NCI-H1436 (cell line): ENCODE measurements around the gene DTD1.

Experiments
- DNase-seq: peaks from one replicate; lab custom pipeline; 2025; lab: John Stamatoyannopoulos, UW

The DTD1 gene

DNA sequence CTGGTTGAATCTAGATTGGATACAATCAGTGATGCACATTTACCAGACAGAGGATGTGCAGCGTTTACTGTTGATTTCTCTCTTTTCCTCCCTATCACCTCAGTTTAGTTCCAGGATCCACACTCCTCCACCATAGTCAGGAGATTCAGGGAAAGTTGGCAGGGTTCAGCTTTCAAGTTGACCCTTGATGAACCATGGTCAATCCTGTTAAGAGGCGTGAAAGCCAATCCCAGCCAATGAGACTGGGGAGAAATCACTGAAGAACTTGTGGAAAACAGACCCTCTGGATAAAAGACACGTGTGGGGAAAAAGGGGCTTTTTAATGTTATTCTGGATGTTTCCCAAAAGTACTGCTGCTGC, 206.6 kb downstream of the DTD1 start:
- no peak for DNase-seq

DNA sequence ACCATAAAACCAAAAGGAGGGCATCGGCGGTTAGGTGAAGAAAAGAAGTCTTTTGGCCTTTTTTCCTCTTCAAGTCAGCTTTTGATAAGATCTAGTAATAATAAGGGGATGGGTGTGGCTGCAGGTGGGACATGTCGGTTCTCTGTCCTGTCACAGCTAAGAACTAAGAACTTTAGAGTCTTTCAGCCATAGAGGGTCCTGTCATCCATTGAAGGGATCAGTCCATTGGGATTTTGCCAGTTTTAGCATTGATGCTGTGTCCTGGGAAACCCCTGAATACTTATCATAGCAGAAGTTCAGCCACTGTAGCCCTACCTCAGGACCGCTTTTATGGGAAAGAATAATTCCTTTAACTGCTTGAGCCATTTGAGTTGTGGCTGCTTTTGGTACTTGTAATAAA, 207.5 kb downstream of the DTD1 start:
- no peak for DNase-seq

- DNase-seq, result no peak
Observed at GRCh38 chr20:18796282-18796833, 208.5 kb downstream of the DTD1 start.

DNA sequence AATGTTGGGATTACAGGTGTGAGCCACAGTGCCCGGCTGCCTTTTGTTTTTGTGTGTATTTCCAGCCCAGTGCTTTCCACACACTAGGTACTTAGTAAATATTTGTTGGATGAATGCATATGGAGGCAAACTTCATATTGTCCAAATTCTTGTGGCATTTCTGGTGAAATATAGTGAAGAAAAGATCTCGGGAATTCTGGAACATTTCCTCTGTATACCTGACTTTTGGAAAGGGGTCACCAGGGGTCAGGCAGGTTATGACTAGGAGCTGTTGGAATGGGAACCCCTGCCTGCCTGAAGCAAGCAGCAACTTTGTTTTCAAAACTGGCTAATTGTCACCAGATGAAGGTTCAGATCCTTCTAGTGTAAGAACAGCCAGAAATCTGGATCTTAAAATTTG, 213.7 kb downstream of the DTD1 start:
- DNase-seq, result no peak

DNA sequence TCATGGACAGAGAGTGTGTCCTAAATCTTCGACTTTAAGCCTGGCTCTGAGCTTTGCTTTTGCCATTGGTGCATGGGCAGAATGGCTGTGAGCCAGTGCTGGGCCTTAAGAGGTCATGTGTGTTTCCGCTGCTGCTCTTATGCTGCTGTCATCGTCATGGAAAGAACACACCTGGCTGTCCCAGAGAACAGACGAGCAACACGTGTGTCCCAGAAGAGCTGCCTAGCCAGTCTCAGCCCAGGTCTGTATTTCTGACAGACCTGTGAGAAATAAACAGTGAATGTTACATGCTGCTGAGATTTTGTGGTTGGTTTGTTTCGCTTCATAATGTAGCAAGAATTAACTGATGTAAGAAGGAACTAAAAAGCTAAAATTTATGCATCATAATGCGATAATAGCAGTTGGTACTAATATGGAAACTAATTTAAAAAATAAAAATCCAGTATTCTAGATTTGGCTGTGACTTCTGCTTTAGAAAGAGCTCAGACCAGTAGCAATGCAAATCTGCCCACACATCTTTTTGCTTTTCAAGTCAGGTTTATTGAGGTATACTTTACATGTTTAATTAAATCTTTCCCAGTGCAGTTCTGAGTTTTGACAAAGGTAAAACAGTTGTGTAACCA, 214.3 kb downstream of the DTD1 start:
- no peak for DNase-seq

- DNase-seq, result no peak
Observed at GRCh38 chr20:18805881-18806280, 218.0 kb downstream of the DTD1 start.

DNA sequence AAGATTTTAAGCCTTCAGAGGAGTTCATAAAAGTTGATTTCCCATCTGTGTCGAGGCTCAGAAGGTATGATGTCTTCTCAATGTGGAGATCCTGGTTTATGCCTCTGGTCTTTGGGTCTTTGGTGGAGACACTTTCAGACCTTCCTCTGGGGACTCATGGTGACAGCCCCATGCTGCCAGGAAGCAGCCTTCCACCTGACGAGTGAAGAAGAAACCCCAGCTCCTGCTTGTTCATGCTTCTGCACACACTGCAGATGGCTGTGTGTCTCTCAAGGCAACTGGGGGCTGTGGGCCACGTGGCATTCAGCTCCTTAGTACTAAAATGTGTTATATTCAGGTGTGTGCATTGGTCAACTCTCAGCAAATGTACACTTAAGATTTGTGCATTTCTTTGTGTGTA, 220.9 kb downstream of the DTD1 start:
- DNase-seq, result no peak

DNA sequence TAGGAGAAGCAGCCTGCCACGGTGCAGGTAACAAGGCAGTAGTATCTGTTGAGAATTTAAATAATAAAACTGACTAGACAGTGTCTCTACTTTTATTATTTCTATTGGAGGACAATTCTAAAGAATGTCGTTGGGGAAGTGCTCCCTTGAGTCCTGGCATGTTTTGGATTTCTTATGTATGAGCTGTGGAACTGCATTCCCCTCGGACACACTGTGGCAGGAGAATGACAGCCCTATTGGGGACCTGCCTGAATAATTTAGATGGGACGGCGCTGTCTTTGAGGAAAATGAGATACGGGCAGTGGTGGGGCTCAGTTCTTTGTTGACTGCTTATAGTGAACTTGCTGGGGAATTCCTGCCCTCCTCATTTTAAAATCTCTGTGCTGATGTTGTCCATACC, 223.3 kb downstream of the DTD1 start:
- DNase-seq, result no peak

DNA sequence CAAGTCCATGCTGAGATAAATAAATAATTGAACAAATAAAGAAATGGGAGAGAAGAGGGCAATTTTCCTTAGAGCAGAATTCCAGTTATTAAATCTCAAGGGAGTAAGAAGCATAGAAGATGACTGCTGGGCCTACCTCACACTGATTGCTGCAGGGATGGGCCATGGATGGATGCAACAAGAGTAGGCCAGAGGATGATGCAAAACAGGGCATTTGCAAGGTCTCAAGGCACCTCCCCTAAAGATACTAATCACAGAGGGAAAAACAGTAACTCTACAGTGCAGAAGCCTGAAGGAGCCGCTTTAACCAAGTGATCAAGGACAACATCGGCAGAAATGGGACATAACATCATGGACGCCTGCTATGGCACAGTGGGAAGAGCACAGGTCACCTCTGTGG, 224.1 kb downstream of the DTD1 start:
- DNase-seq, result no peak

- no peak for DNase-seq
Observed at GRCh38 chr20:18813483-18813882, 225.6 kb downstream of the DTD1 start, which contains the start of gene SCP2D1. Gene SCP2D1, plus strand, starts transcription at chr20:18813783. Its CDS starts 33 bp downstream, at chr20:18813816.

DNA sequence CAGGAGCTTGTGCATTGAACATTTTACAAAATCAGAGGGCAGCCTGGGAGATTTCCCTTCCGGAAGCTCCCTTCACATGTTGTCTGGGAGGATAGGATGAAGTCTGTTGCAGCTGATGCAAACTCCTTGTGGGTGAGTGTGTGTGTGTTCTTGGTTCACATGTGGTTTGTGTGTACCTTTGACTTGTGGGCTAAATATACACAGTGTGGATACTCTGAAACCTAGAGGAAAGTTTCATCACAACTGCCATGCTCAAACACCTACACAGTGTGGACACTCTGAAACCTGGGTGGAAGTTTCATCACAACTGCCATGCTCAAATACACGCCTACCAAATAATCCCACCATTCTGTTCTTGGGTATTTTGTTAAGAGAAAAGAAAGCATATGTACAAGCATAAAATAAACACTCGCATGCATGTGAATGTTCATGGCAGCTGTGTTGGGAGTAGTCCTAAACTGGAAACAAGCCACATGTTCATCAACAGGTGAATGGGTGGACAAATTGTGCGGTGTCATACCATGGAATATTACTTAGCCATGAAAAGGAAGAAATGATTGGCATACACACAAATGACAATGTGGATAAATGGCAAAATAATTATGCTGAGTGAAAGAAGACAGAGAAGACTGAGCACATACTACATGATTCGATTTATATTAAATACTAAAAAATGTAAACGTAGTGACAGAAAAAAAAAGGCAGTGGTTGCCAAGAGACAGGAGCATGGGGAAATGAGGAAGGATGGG, 227.5 kb downstream of the DTD1 start:
- DNase-seq, result no peak
